Stimulated activated CD4-positive, alpha-beta T cell treated with anti-CD3 and anti-CD28 coated beads, Interleukin-12 subunit alpha, Interleukin-12 subunit beta, amount 100 ng/mL, for 4 hours (primary cell): ENCODE results near the gene C3orf49.

ENCODE experiments used
- DNase-seq: peaks from one replicate; pipeline ENCODE4 v3.0.0-alpha.2; 2020

C3orf49 gene

GRCh38 chr3:63892773-63893352, 73.8 kb downstream of the C3orf49 start:
- no peak for DNase-seq

GRCh38 chr3:63895422-63896189, 76.5 kb downstream of the C3orf49 start:
- no peak for DNase-seq

DNA sequence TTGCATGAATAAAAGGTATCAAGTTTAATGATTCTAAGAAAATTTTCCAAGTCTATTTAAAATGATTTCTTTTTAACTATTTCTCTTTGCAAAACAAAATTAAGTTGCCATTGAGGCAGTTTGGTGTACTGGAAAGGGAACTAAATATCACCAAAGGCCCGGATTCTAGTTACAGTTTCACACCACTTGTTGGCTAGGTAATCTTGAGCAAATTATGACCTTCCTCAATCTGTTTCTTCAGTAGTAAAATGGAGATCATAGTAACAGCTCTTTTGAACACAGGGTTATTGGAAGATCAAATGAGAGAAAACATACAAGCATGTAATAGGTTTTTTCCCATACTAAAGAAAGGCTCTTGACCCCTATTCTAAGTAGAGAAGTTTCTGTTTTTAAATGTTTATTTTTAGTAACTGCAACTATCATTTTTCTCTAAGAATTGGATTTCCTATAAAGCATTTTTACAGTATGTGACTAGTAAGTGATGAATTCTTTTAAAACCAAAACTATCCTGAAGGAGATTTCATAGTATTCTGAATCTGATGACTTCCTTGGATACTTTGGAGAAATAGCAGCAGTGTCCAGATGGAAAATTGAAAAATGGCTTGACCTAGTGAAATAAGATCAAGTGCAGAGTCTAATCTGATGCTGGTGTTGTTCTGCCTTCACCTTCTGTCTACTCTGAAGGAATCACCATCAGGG, 77.4 kb downstream of the C3orf49 start:
- no peak for DNase-seq
